DOHH2 (cell line): ENCODE measurements around the gene PTPRT.

ENCODE experiments used
- H3F3A ChIP-seq: fragments of 200-600 bp; sonication (generic), shearing (Covaris generic); 2 replicates; pipeline ENCODE4 v1.6.0; 2016; ENCODE audit warnings: antibody characterized with exemption, mild to moderate bottlenecking; ENCODE audit not compliant: control insufficient read depth, insufficient read depth
- H3K27ac ChIP-seq: fragments of 200-600 bp; sonication (generic); 2 replicates; pipeline ENCODE4 v1.5.1; 2014; ENCODE audit warnings: low read depth, mild to moderate bottlenecking, low read length, moderate library complexity
- H3K27me3 ChIP-seq: fragments of 200-600 bp; sonication (generic); 2 replicates; pipeline ENCODE4 v1.6.1; 2014; ENCODE audit warnings: mild to moderate bottlenecking, low read length, mixed read lengths; ENCODE audit not compliant: control insufficient read depth
- H3K36me3 ChIP-seq: fragments of 200-600 bp; sonication (generic); 2 replicates; pipeline ENCODE4 v1.6.1; 2014; ENCODE audit warnings: mild to moderate bottlenecking, low read length, moderate library complexity, mixed read lengths; ENCODE audit not compliant: control insufficient read depth
- H3K4me1 ChIP-seq: fragments of 200-600 bp; sonication (generic); 2 replicates; pipeline ENCODE4 v1.6.1; 2014; ENCODE audit warnings: mild to moderate bottlenecking, low read length, mixed read lengths; ENCODE audit not compliant: control insufficient read depth
- H3K4me2 ChIP-seq: fragments of 200-600 bp; sonication (generic); 2 replicates; pipeline ENCODE4 v1.6.0; 2014; ENCODE audit warnings: mild to moderate bottlenecking, low read length, moderate library complexity
- H3K4me3 ChIP-seq: fragments of 200-600 bp; sonication (generic); 2 replicates; pipeline ENCODE4 v1.5.1; 2014; ENCODE audit warnings: mild to moderate bottlenecking, low read length, mixed read lengths
- H3K79me2 ChIP-seq: fragments of 200-600 bp; sonication (generic); 2 replicates; pipeline ENCODE4 v1.6.1; 2014; ENCODE audit warnings: mild to moderate bottlenecking, low read length, mixed read lengths; ENCODE audit not compliant: control insufficient read depth
- H3K9me2 ChIP-seq: fragments of 200-600 bp; sonication (generic); replicated peaks from 2 replicates; pipeline ENCODE4 v1.6.1; 2014; ENCODE audit warnings: mild to moderate bottlenecking, low read length, mixed read lengths; ENCODE audit not compliant: control insufficient read depth
- H3K9me3 ChIP-seq: fragments of 200-600 bp; sonication (generic); 2 replicates; pipeline ENCODE4 v1.6.1; 2014; ENCODE audit warnings: antibody characterized with exemption, low read length, mixed read lengths; ENCODE audit not compliant: control insufficient read depth, insufficient read depth
- H4K20me1 ChIP-seq: fragments of 200-600 bp; sonication (generic); 2 replicates; pipeline ENCODE4 v1.6.0; 2014; ENCODE audit warnings: low read depth, mild to moderate bottlenecking, antibody characterized with exemption, low read length, moderate library complexity; ENCODE audit not compliant: control insufficient read depth, insufficient read depth
- CTCF ChIP-seq: fragments of 200-600 bp; sonication (generic); IDR thresholded peaks from one replicate; pipeline ENCODE4 v1.5.1; 2014; ENCODE audit warnings: antibody characterized with exemption, mild to moderate bottlenecking, low read depth, low read length; ENCODE audit not compliant: poor library complexity, severe bottlenecking
- EZH2phosphoT487 ChIP-seq: fragments of 200-600 bp; sonication (generic); IDR thresholded peaks from 2 replicates; pipeline ENCODE4 v1.6.1; 2017; ENCODE audit warnings: borderline replicate concordance, mild to moderate bottlenecking, antibody characterized with exemption, low read length, moderate library complexity, mixed read lengths

The PTPRT gene

GRCh38 chr20:42484790-42485375, 704.8 kb downstream of the PTPRT start:
- no peaks in the 10 kb centered on the region for H3K9me2 ChIP-seq
- no peaks in the 10 kb centered on the region for H3K27me3 ChIP-seq
- no peak for TF ChIP-seq CTCF
- TF ChIP-seq EZH2phosphoT487, result no peak
- no peaks in the 10 kb centered on the region for H3K79me2 ChIP-seq
- no peaks in the 10 kb centered on the region for H3K4me1 ChIP-seq
- no peaks in the 10 kb centered on the region for H3K9me3 ChIP-seq
- no peak overlapping the region for H3K4me3 ChIP-seq
- H3K27ac ChIP-seq, result no peak overlapping the region
- no peaks in the 10 kb centered on the region for H3F3A ChIP-seq
- H3K36me3 ChIP-seq, result no peaks in the 10 kb centered on the region
- no peak overlapping the region for H3K4me2 ChIP-seq
- no peaks in the 10 kb centered on the region for H4K20me1 ChIP-seq

GRCh38 chr20:42484335-42484734, 705.4 kb downstream of the PTPRT start:
- Histone ChIP-seq H3K27ac (no peak overlapping the region), H3K9me2 (no peaks in the 10 kb centered on the region), H3K9me3 (no peaks in the 10 kb centered on the region), H3K4me2 (no peak overlapping the region), H3K79me2 (no peaks in the 10 kb centered on the region), H4K20me1 (no peaks in the 10 kb centered on the region), H3K27me3 (no peaks in the 10 kb centered on the region), H3F3A (no peaks in the 10 kb centered on the region), H3K4me3 (no peak overlapping the region), H3K36me3 (no peaks in the 10 kb centered on the region), H3K4me1 (no peaks in the 10 kb centered on the region)
- TF ChIP-seq CTCF (no peak), EZH2phosphoT487 (no peak)

GRCh38 chr20:42483730-42484303, 705.9 kb downstream of the PTPRT start:
- Histone ChIP-seq H3K79me2 (no peaks in the 10 kb centered on the region), H3F3A (no peaks in the 10 kb centered on the region), H3K27ac (no peak overlapping the region), H3K36me3 (no peaks in the 10 kb centered on the region), H3K9me3 (no peaks in the 10 kb centered on the region), H4K20me1 (no peaks in the 10 kb centered on the region), H3K27me3 (no peaks in the 10 kb centered on the region), H3K4me2 (no peak overlapping the region), H3K4me3 (no peak overlapping the region), H3K9me2 (no peaks in the 10 kb centered on the region), H3K4me1 (no peaks in the 10 kb centered on the region)
- TF ChIP-seq EZH2phosphoT487, result no peak
- TF ChIP-seq CTCF, result peak; percentile 73
